Naive thymus-derived CD8-positive, alpha-beta T cell (primary cell): ENCODE data around the gene RASSF4. TPM values are rescaled to one million over a fixed set of nuclear protein-coding genes. Genes with fewer than 3 reads are reported as not detected.
"Not testable (repeated sequence)": the region's sequence is repeated elsewhere in the genome, so short reads cannot be mapped to it uniquely, and the experiment has no call there.

Source experiments
- ATAC-seq, 2 donors: fragments of 150-1000 bp; cut with Tn5 transposase in 1 of 2; sonication (Bioruptor Pico), chemical (Tn5 transposase) in 1 of 2; 1 replicate in 1 of 2; 2 replicates in 1 of 2; pipeline ENCODE4 v1.10.0; 2021; ENCODE audit warnings: mild to moderate bottlenecking in 2 of 2, moderate library complexity in 2 of 2
- POLR2A ChIA-PET: fragments of 350-600 bp; sonication (Branson Sonifier 250); formaldehyde crosslinking; loops from one replicate; lab custom pipeline; 2021; ENCODE audit warnings: antibody characterized with exemption; lab: Charles Lee
- DNase-seq, 10 donors: peaks; one replicate each; pipeline versions ENCODE4 v3.0.0 to v3.0.0-alpha.2; 2020 to 2022
- H3K27ac Mint-ChIP-seq, 10 donors: one replicate each; pipeline ENCODE4 v1.8.0; 2020 to 2022; ENCODE audit warnings: mild to moderate bottlenecking in 10 of 10, mixed read lengths in 10 of 10, moderate library complexity in 4 of 10, inconsistent platforms in 1 of 10
- H3K27me3 Mint-ChIP-seq, 5 donors: one replicate each; pipeline ENCODE4 v1.8.0; 2021 to 2022; ENCODE audit warnings: mixed read lengths in 5 of 5
- H3K36me3 Mint-ChIP-seq, 3 donors: one replicate each; pipeline ENCODE4 v1.8.0; 2020 to 2022; ENCODE audit warnings: mixed read lengths in 3 of 3, mild to moderate bottlenecking in 2 of 3, inconsistent platforms in 1 of 3
- H3K4me1 Mint-ChIP-seq, 4 donors: one replicate each; pipeline ENCODE4 v1.8.0; 2021 to 2022; ENCODE audit warnings: mixed read lengths in 4 of 4
- H3K4me3 Mint-ChIP-seq, 10 donors: one replicate each; pipeline ENCODE4 v1.8.0; 2020 to 2022; ENCODE audit warnings: mild to moderate bottlenecking in 10 of 10, mixed read lengths in 10 of 10, moderate library complexity in 6 of 10, inconsistent platforms in 1 of 10
- H3K9me3 Mint-ChIP-seq, 9 donors: one replicate each; pipeline ENCODE4 v1.8.0; 2020 to 2022; ENCODE audit warnings: mixed read lengths in 9 of 9, mild to moderate bottlenecking in 3 of 9, inconsistent platforms in 1 of 9, moderate library complexity in 1 of 9
- polyA plus RNA-seq, 3 donors: library from polyadenylated mRNA; unstranded; fragments of 300-500 nt; fragmentation: Illumina TruSeq; gene quantifications; one replicate each; pipeline ENCODE4 v1.2.3, GENCODE V29; 2021
- total RNA-seq, 8 experiments: library from RNA in 2 of 8; stranded (reverse) in 2 of 8; gene quantifications; one replicate each; pipeline ENCODE4 v1.2.3 and lab custom pipeline; 2021 to 2026

The RASSF4 gene
- total and polyA plus RNA-seq, 5 experiments from 2014 or later: 0.40 to 1.8 (median 1.0) TPM

- DNase-seq: peak in 4 of 10 donors; percentile 17 to 30 (median 21)
- Mint-ChIP-seq H3K9me3 (peaks cover 0 to 51% (median 19%) of the 10 kb centered on the region in 9 donors), H3K4me1 (peaks cover 17 to 39% (median 27%) of the 10 kb centered on the region in 4 donors), H3K4me3 (peak overlapping the region; percentile 75 to 93 (median 88)), H3K27me3 (no peaks in the 10 kb centered on the region), H3K36me3 (peaks cover 27 to 47% (median 34%) of the 10 kb centered on the region in 3 donors), H3K27ac (peak overlapping the region; percentile 43 to 94 (median 92))
- POLR2A ChIA-PET: interaction anchor here (0.6 to 3.1 kb wide), 4 partner anchors 34 to 579 kb away, joined by 3 to 14 read pairs (median 4); partner anchors contain the start of gene RASSF4
- peak; percentile 49 to 57 for ATAC-seq
Measured at GRCh38 chr10:45001381-45002148, 42.0 kb downstream of the RASSF4 start.

GRCh38 chr10:45003432-45004000 is 43.9 kb downstream of the RASSF4 start:
- Mint-ChIP-seq H3K9me3 (peaks cover 0 to 52% (median 19%) of the 10 kb centered on the region in 9 donors), H3K27me3 (no peaks in the 10 kb centered on the region), H3K27ac (no peak overlapping the region), H3K4me1 (peaks cover 17 to 38% (median 23%) of the 10 kb centered on the region in 4 donors), H3K4me3 (peak overlapping the region in 1 of 10 donors; percentile 12), H3K36me3 (peaks cover 27 to 47% (median 34%) of the 10 kb centered on the region in 3 donors)
- ATAC-seq: no peak
- no peak for DNase-seq
- POLR2A ChIA-PET: no interaction called here

GRCh38 chr10:45004661-45005060 is 45.1 kb downstream of the RASSF4 start:
- peaks cover 0 to 52% (median 19%) of the 10 kb centered on the region in 9 donors for H3K9me3 Mint-ChIP-seq
- POLR2A ChIA-PET: no interaction called here
- no peak overlapping the region for H3K4me3 Mint-ChIP-seq
- H3K27ac Mint-ChIP-seq: peak overlapping the region in 1 of 10 donors; percentile 25
- H3K4me1 Mint-ChIP-seq: peaks cover 16 to 38% (median 20%) of the 10 kb centered on the region in 4 donors
- H3K36me3 Mint-ChIP-seq: peaks cover 27 to 47% (median 34%) of the 10 kb centered on the region in 3 donors
- DNase-seq (no peak), ATAC-seq (no peak)
- H3K27me3 Mint-ChIP-seq: no peaks in the 10 kb centered on the region

GRCh38 chr10:45005284-45005683 is 45.7 kb downstream of the RASSF4 start:
- H3K4me3 Mint-ChIP-seq: no peak overlapping the region
- ATAC-seq (no peak), DNase-seq (no peak)
- peaks cover 0 to 52% (median 19%) of the 10 kb centered on the region in 9 donors for H3K9me3 Mint-ChIP-seq
- peaks cover 10 to 32% (median 14%) of the 10 kb centered on the region in 4 donors for H3K4me1 Mint-ChIP-seq
- H3K36me3 Mint-ChIP-seq: peaks cover 27 to 47% (median 34%) of the 10 kb centered on the region in 3 donors
- POLR2A ChIA-PET: no interaction called here
- peak overlapping the region in 1 of 10 donors; percentile 59 for H3K27ac Mint-ChIP-seq
- no peaks in the 10 kb centered on the region for H3K27me3 Mint-ChIP-seq

- POLR2A ChIA-PET: no interaction called here
- peaks cover 0 to 50% (median 19%) of the 10 kb centered on the region in 9 donors for H3K9me3 Mint-ChIP-seq
- DNase-seq (no peak), ATAC-seq (no peak)
- H3K27me3 Mint-ChIP-seq: no peaks in the 10 kb centered on the region
- no peak overlapping the region for H3K4me3 Mint-ChIP-seq
- no peak overlapping the region for H3K27ac Mint-ChIP-seq
- H3K4me1 Mint-ChIP-seq: peaks cover 6 to 24% (median 9%) of the 10 kb centered on the region in 4 donors
- peaks cover 27 to 47% (median 34%) of the 10 kb centered on the region in 3 donors for H3K36me3 Mint-ChIP-seq
Measured at GRCh38 chr10:45006276-45007030, 46.9 kb downstream of the RASSF4 start.

GRCh38 chr10:45008524-45009161 is 49.0 kb downstream of the RASSF4 start:
- H3K27me3 Mint-ChIP-seq: peaks cover 0 to 2% (median 0%) of the 10 kb centered on the region in 5 donors
- peaks cover 0 to 38% (median 10%) of the 10 kb centered on the region in 9 donors for H3K9me3 Mint-ChIP-seq
- peaks cover 0 to 11% (median 2%) of the 10 kb centered on the region in 4 donors for H3K4me1 Mint-ChIP-seq
- ATAC-seq: peak; percentile 67 to 82
- no peak overlapping the region for H3K4me3 Mint-ChIP-seq
- H3K27ac Mint-ChIP-seq: no peak overlapping the region
- POLR2A ChIA-PET: no interaction called here
- peak in 6 of 10 donors; percentile 13 to 69 (median 50) for DNase-seq
- peaks cover 14 to 29% (median 16%) of the 10 kb centered on the region in 3 donors for H3K36me3 Mint-ChIP-seq

- DNase-seq, H3K9me3 Mint-ChIP-seq, H3K27ac Mint-ChIP-seq, H3K27me3 Mint-ChIP-seq, H3K4me3 Mint-ChIP-seq, POLR2A ChIA-PET, H3K4me1 Mint-ChIP-seq, H3K36me3 Mint-ChIP-seq, ATAC-seq: not testable (repeated sequence)
Measured at GRCh38 chr10:45014557-45014956, 55.0 kb downstream of the RASSF4 start.

GRCh38 chr10:45015590-45015989 is 56.0 kb downstream of the RASSF4 start:
- H3K27me3 Mint-ChIP-seq: peaks cover 0 to 4% (median 2%) of the 10 kb centered on the region in 5 donors
- no peaks in the 10 kb centered on the region for H3K4me1 Mint-ChIP-seq
- H3K9me3 Mint-ChIP-seq: peaks cover 0 to 8% (median 0%) of the 10 kb centered on the region in 9 donors

GRCh38 chr10:45023426-45023825 is 63.8 kb downstream of the RASSF4 start:
- Mint-ChIP-seq H3K9me3 (peaks cover 0 to 37% (median 17%) of the 10 kb centered on the region in 9 donors), H3K4me3 (no peak overlapping the region), H3K27ac (no peak overlapping the region), H3K4me1 (no peaks in the 10 kb centered on the region), H3K36me3 (peaks cover 0 to 14% (median 11%) of the 10 kb centered on the region in 3 donors), H3K27me3 (peaks cover 0 to 9% (median 2%) of the 10 kb centered on the region in 5 donors)
- POLR2A ChIA-PET: no interaction called here
- no peak for DNase-seq
- no peak for ATAC-seq

More at GRCh38 chr10:45015590-45015989, 56.0 kb downstream of the RASSF4 start:
- Mint-ChIP-seq H3K27ac (no peak overlapping the region), H3K36me3 (peaks cover 0 to 2% (median 0%) of the 10 kb centered on the region in 3 donors), H3K4me3 (no peak overlapping the region)
- ATAC-seq: no peak
- POLR2A ChIA-PET: no interaction called here
- DNase-seq: no peak

GRCh38 chr10:45034301-45034700 is 74.7 kb downstream of the RASSF4 start:
- H3K27ac Mint-ChIP-seq: no peak overlapping the region
- ATAC-seq (no peak), DNase-seq (no peak)
- POLR2A ChIA-PET: no interaction called here
- peaks cover 10 to 34% (median 24%) of the 10 kb centered on the region in 9 donors for H3K9me3 Mint-ChIP-seq
- no peak overlapping the region for H3K4me3 Mint-ChIP-seq
- peaks cover 0 to 29% (median 10%) of the 10 kb centered on the region in 5 donors for H3K27me3 Mint-ChIP-seq
- peaks cover 5 to 27% (median 9%) of the 10 kb centered on the region in 3 donors for H3K36me3 Mint-ChIP-seq
- no peaks in the 10 kb centered on the region for H3K4me1 Mint-ChIP-seq

- Mint-ChIP-seq H3K27ac (no peak overlapping the region), H3K9me3 (peaks cover 7 to 24% (median 13%) of the 10 kb centered on the region in 9 donors), H3K4me1 (peaks cover 0 to under 1% (median 0%) of the 10 kb centered on the region in 4 donors), H3K27me3 (peaks cover 0 to 29% (median 10%) of the 10 kb centered on the region in 5 donors), H3K36me3 (peaks cover 5 to 16% (median 6%) of the 10 kb centered on the region in 3 donors), H3K4me3 (no peak overlapping the region)
- ATAC-seq (no peak), DNase-seq (no peak)
- POLR2A ChIA-PET: no interaction called here
Measured at GRCh38 chr10:45035673-45036072, 76.1 kb downstream of the RASSF4 start.
